PC-3 (cell line): ENCODE measurements around the gene RPS10. TPM values are rescaled to one million over a fixed set of nuclear protein-coding genes. Genes with fewer than 3 reads are reported as not detected.

ENCODE experiments used
- ATAC-seq: fragments of 200-7000 bp; cut with Tn5 transposase; 2 replicates; pipeline ENCODE4 v1.9.1; 2020; ENCODE audit warnings: mild to moderate bottlenecking, moderate library complexity
- BruUV-seq: library from RNA; stranded (reverse); fragments of 400-500 nt; replicated peaks from 2 replicates; lab custom pipeline; 2021; lab: Mats Ljungman, UMichigan
- CTCF ChIA-PET: fragments of 300-600 bp; sonication (Branson Sonifier 250); formaldehyde crosslinking; loops from one replicate; lab custom pipeline; 2022; ENCODE audit warnings: antibody characterized with exemption; lab: Charles Lee
- POLR2A ChIA-PET: fragments of 300-600 bp; sonication (Branson Sonifier 250); formaldehyde crosslinking; loops from one replicate; lab custom pipeline; 2022; ENCODE audit warnings: antibody characterized with exemption; ENCODE audit not compliant: unreplicated experiment; lab: Charles Lee
- DNase-seq: peaks from one replicate; pipeline ENCODE4 v3.0.0-alpha.2; 2015
- H2AFZ ChIP-seq: fragments of 300-600 bp; sonication (generic); 2 replicates; pipeline ENCODE4 v1.6.0; 2016; ENCODE audit warnings: antibody characterized with exemption, low read length
- H3F3A ChIP-seq: fragments of 300-600 bp; sonication (generic); one replicate; pipeline ENCODE4 v1.6.0; 2017; ENCODE audit warnings: antibody characterized with exemption, low read length, control low read depth, mild to moderate bottlenecking; ENCODE audit not compliant: unreplicated experiment
- H3K27ac ChIP-seq: fragments of 300-600 bp; sonication (generic); 2 replicates; pipeline ENCODE4 v1.5.1; 2016; ENCODE audit warnings: mild to moderate bottlenecking, low read length
- H3K27me3 ChIP-seq: fragments of 300-600 bp; sonication (generic); 2 replicates; pipeline ENCODE4 v1.6.1; 2016; ENCODE audit warnings: low read length, mixed read lengths
- H3K36me3 ChIP-seq: fragments of 300-600 bp; sonication (generic); 2 replicates; pipeline ENCODE4 v1.6.1; 2016; ENCODE audit warnings: low read depth, mixed run types, low read length, mixed read lengths
- H3K4me1 ChIP-seq: fragments of 300-600 bp; sonication (generic); 2 replicates; pipeline ENCODE4 v1.5.1; 2016; ENCODE audit warnings: low read length; ENCODE audit not compliant: insufficient read depth
- H3K4me2 ChIP-seq: fragments of 300-600 bp; sonication (generic); 2 replicates; pipeline ENCODE4 v1.6.0; 2016; ENCODE audit warnings: low read length
- H3K4me3 ChIP-seq: fragments of 300-600 bp; sonication (generic); 2 replicates; pipeline ENCODE4 v1.5.1; 2016; ENCODE audit warnings: mild to moderate bottlenecking, low read length, mixed read lengths
- H3K79me2 ChIP-seq: fragments of 300-600 bp; sonication (generic); 2 replicates; pipeline ENCODE4 v1.6.1; 2017; ENCODE audit warnings: low read length, mixed read lengths
- H3K9ac ChIP-seq: fragments of 300-600 bp; sonication (generic); 2 replicates; pipeline ENCODE4 v1.6.0; 2016; ENCODE audit warnings: mild to moderate bottlenecking, low read length
- H3K9me2 ChIP-seq: fragments of 300-600 bp; sonication (generic); replicated peaks from 2 replicates; pipeline ENCODE4 v1.6.1; 2016; ENCODE audit warnings: mixed run types, low read length, mixed read lengths
- H3K9me3 ChIP-seq: fragments of 300-600 bp; sonication (generic); 2 replicates; pipeline ENCODE4 v1.6.1; 2016; ENCODE audit warnings: low read length, mixed read lengths
- H4K20me1 ChIP-seq: fragments of 300-600 bp; sonication (generic); 2 replicates; pipeline ENCODE4 v1.6.1; 2016; ENCODE audit warnings: low read length, mixed read lengths
- EZH2 ChIP-seq: fragments of 300-600 bp; sonication (generic); IDR thresholded peaks from one replicate; pipeline ENCODE4 v1.6.1; 2017; ENCODE audit warnings: antibody characterized with exemption, mild to moderate bottlenecking, low read length; ENCODE audit not compliant: unreplicated experiment
- EZH2phosphoT487 ChIP-seq: fragments of 300-600 bp; sonication (generic); IDR thresholded peaks from 2 replicates; pipeline ENCODE4 v1.6.1; 2018; ENCODE audit warnings: mild to moderate bottlenecking, antibody characterized with exemption, low read length, borderline replicate concordance
- intact Hi-C: fragments of 100-400 bp; cut with micrococcal nuclease; formaldehyde crosslinking; loops from 2 replicates; pipeline ENCODE4 v1.9.0; 2023
- total RNA-seq: library from RNA; depleted of rRNA; stranded (reverse); fragments of >200 nt; gene quantifications from 2 replicates; pipeline ENCODE4 v1.2.3, GENCODE V29; 2014
- TF ChIP-seq, protein P1 (sequence below): fragments of 300-600 bp; sonication (generic); conservative IDR thresholded peaks from 2 replicates; pipeline ENCODE4 v1.5.1; 2017; ENCODE audit warnings: antibody characterized with exemption, low read depth, mild to moderate bottlenecking, low read length

RPS10 gene
- total RNA-seq, 1 experiment from 2014 or later: 3,060 TPM

DNA sequence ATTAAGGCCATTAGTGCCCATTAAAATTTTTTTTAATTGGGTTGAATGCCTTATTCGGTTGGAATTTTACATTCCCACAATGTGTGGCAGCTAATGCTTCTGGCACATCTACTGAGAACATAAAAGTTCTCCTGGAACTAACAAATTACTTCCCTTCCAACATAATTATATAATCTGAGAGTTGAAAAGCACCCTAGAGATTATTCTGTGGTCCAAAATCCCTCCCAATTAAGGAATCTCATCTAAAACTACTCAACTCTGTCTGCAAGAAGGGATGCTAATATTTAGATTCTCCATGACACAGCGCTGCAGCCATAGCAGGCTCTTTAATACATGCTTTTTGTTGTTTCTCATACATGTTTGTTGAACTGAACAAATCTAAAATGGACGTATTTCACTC, 37.4 kb downstream of the RPS10 start:
- Histone ChIP-seq H3K27ac (no peak overlapping the region), H3K9ac (no peak overlapping the region), H4K20me1 (peaks cover 49% of the 10 kb centered on the region), H3F3A (peaks cover 4% of the 10 kb centered on the region), H2AFZ (no peak overlapping the region), H3K9me3 (no peaks in the 10 kb centered on the region), H3K27me3 (no peaks in the 10 kb centered on the region), H3K4me2 (no peak overlapping the region), H3K79me2 (peaks cover 88% of the 10 kb centered on the region), H3K4me3 (no peak overlapping the region), H3K9me2 (no peaks in the 10 kb centered on the region), H3K36me3 (no peaks in the 10 kb centered on the region), H3K4me1 (0 out of 2 replicates have a peak, but pooled peaks cover 8% of the 10 kb centered on the region)
- no peak for TF ChIP-seq EZH2phosphoT487
- TF ChIP-seq EZH2: no peak
- TF ChIP-seq, protein P1, sequence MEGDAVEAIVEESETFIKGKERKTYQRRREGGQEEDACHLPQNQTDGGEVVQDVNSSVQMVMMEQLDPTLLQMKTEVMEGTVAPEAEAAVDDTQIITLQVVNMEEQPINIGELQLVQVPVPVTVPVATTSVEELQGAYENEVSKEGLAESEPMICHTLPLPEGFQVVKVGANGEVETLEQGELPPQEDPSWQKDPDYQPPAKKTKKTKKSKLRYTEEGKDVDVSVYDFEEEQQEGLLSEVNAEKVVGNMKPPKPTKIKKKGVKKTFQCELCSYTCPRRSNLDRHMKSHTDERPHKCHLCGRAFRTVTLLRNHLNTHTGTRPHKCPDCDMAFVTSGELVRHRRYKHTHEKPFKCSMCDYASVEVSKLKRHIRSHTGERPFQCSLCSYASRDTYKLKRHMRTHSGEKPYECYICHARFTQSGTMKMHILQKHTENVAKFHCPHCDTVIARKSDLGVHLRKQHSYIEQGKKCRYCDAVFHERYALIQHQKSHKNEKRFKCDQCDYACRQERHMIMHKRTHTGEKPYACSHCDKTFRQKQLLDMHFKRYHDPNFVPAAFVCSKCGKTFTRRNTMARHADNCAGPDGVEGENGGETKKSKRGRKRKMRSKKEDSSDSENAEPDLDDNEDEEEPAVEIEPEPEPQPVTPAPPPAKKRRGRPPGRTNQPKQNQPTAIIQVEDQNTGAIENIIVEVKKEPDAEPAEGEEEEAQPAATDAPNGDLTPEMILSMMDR: no peak
- ChIA-PET CTCF (no interaction called here), POLR2A (no interaction called here)
- intact Hi-C loops: no loop called here
- no peak for DNase-seq
- ATAC-seq: no peak
- no TSS peak for BruUV-seq

DNA sequence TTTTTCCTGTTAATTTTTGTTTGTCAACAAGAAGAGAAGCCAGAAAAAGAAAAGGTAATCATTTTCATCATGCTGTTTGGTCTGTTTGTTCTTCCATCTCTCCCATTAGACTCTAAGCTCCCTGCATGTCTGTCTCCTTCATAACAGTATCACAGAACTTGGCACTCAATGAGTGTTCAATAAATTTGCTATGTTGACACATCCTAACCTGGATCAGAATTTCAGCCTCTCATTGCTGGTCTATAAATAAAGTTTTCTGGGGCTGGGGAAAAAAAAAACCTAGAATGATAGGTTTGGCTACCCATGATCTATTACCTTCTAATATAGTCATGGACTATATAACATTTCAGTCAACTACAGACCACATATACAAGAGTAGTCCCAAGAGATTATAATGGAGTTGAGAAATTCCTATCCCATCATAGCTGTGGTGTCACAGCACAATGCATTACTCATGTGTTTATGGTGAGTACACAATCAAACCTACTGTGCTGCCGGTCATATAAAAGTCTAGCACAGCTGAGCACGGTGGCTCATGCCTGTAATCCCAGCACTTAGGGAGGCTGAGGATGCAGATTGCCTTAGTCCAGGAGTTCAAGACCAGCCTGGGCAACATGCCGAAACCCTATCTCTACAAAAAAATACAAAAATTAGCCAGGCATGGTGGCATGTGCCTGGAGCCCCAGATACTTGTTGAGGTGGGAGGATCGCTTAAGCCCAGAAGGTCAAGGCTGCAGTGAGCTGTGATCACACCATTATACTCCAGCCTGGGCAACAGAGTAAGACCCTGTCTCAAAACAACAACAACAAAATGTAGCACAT, 39.3 kb downstream of the RPS10 start:
- BruUV-seq: no TSS peak
- DNase-seq (peak; percentile 83), ATAC-seq (peak; percentile 81)
- POLR2A ChIA-PET: no interaction called here
- Histone ChIP-seq H3K4me1 (0 out of 2 replicates have a peak, but pooled peaks cover 8% of the 10 kb centered on the region), H3K4me2 (no peak overlapping the region), H3K27ac (no peak overlapping the region), H4K20me1 (peaks cover 52% of the 10 kb centered on the region), H3K4me3 (no peak overlapping the region), H2AFZ (no peak overlapping the region), H3K36me3 (no peaks in the 10 kb centered on the region), H3K9ac (no peak overlapping the region), H3K79me2 (peaks cover 98% of the 10 kb centered on the region), H3K27me3 (no peaks in the 10 kb centered on the region), H3K9me2 (no peaks in the 10 kb centered on the region), H3K9me3 (no peaks in the 10 kb centered on the region), H3F3A (peaks cover 4% of the 10 kb centered on the region)
- intact Hi-C loops: no loop called here
- CTCF ChIA-PET: interaction anchor here (0.5 kb wide), 1 partner anchor 137 kb away, joined by 3 read pairs; no protein-coding TSS in a partner anchor
- TF ChIP-seq EZH2phosphoT487: no peak
- TF ChIP-seq, protein P1: no peak
- TF ChIP-seq EZH2: no peak

DNA sequence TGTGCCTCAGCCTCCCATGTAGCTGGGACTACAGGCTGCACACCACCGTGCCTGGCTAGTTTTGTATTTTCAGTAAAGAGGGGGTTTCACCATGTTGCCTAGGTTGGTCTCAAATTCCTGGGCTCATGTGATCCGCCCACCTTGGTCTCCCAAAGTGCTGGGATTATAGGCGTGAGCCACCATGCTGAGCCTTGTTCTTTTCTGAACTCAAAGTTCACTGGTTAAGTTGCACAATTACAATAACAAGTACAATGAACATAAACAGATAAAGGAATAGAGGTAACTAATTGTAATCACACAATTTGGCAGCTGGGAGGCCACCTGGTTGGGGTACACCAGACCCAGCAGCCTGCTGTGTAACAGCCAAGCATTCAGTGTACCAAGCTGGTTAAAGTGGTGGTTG, 40.1 kb downstream of the RPS10 start:
- no peaks in the 10 kb centered on the region for H3K36me3 ChIP-seq
- ChIA-PET CTCF (interaction anchor here (0.5 kb wide), 1 partner anchor 137 kb away, joined by 3 read pairs; no protein-coding TSS in a partner anchor), POLR2A (no interaction called here)
- BruUV-seq: no TSS peak
- DNase-seq: no peak
- no peak for ATAC-seq
- H3K4me1 ChIP-seq: 0 out of 2 replicates have a peak, but pooled peaks cover 7% of the 10 kb centered on the region
- peaks cover 4% of the 10 kb centered on the region for H3F3A ChIP-seq
- TF ChIP-seq EZH2: no peak
- TF ChIP-seq, protein P1: no peak
- TF ChIP-seq EZH2phosphoT487: no peak
- no peak overlapping the region for H2AFZ ChIP-seq
- no peaks in the 10 kb centered on the region for H3K9me2 ChIP-seq
- H3K4me2 ChIP-seq: no peak overlapping the region
- no peak overlapping the region for H3K9ac ChIP-seq
- peaks cover 56% of the 10 kb centered on the region for H4K20me1 ChIP-seq
- no peak overlapping the region for H3K27ac ChIP-seq
- H3K79me2 ChIP-seq: peaks cover 98% of the 10 kb centered on the region
- intact Hi-C loops: no loop called here
- H3K9me3 ChIP-seq: no peaks in the 10 kb centered on the region
- no peak overlapping the region for H3K4me3 ChIP-seq
- no peaks in the 10 kb centered on the region for H3K27me3 ChIP-seq
